ENCODE results near the gene OBSCN. TPM values are rescaled to one million over a fixed set of nuclear protein-coding genes. Genes with fewer than 3 reads are reported as not detected.

The OBSCN gene
- total and polyA plus RNA-seq, 2 of the 13 experiments (the other 11 are each of a cell fraction or from before 2014, with no cell fraction given): 0.20 TPM

DNA sequence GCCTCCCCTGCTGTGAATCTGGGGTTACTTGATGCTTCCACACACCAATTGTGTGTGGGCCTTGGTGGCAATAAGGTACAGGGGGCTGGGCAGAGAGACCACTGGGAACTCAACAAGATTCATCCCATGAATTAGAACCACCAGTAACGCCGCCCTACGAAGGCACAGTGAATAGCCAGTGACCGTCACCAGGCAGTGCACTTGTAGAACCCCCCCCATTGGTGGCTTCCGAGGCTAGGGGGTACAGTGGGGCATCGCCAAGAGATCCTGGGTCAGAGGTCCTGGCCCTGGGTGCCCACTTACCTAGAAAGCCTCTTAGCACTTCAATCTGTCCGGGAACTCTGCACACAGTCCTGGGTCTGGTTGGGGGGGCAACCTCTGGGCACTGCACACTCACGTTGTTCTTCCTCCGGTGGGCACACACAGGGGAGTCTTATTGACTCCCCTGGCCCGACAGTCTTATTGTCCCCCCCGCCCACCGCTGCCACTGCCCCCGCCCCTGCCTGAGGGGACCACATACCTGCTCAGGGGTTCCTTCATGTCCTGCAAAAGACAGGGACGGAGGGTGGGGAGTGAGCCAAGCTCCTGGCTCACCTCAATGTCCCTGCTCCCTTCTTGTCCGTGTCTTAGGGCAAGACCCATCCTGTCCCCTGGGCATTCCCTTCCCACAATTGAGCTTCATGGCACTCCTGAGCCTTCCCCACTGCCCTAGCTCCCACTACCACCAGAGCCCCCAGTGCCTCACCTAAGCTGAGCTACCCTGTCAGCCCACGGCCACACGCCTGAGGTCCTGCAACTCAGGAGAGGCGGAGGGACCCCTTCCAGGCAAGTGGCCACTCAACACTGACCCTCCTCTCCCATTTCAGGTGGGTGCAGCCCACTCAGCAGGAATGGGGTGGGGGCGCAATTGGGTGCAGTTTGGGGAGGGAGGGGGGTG is 201.3 kb downstream of the OBSCN start:
- no TSS peak for BruUV-seq (replicated peaks)
- 98% methylated on average over 14 of the region's 19 CpGs for WGBS (ENCODE audit: low lambda C conversion rate)
- Histone ChIP-seq H3K9me3 (ENCODE audit: low read length) (no peaks in the 10 kb centered on the region), H4K20me1 (ENCODE audit: insufficient read depth, low read length) (peaks cover 15% of the 10 kb centered on the region), H3K9ac (ENCODE audit: insufficient read depth, low read depth, low read length) (no peak overlapping the region), H3K27me3 (ENCODE audit: control insufficient read depth in 1 of 2, insufficient read depth in 2 of 2, low read length in 2 of 2) (no peaks in the 10 kb centered on the region; a peak in 1 of 5 replicates), H2AFZ (ENCODE audit: low read length) (no peak overlapping the region), H3K4me1 (ENCODE audit: insufficient read depth, low read length) (peaks cover 53% of the 10 kb centered on the region), H3K36me3 (replicated peaks in 1 of 2; ENCODE audit: control insufficient read depth in 1 of 2, insufficient read depth in 2 of 2, low read length in 2 of 2) (no peaks in the 10 kb centered on the region), H3K27ac (ENCODE audit: extremely low read length, insufficient read depth, low read length) (no peak overlapping the region), H3K4me3 (replicated peaks in 1 of 3; ENCODE audit: insufficient read depth in 1 of 3, low read depth in 2 of 3, low read length in 3 of 3) (no peak overlapping the region), H3K79me2 (ENCODE audit: insufficient read depth, low read length) (peaks cover 21% of the 10 kb centered on the region), H3K4me2 (ENCODE audit: low read depth, low read length) (no peak overlapping the region)
- FAIRE-seq (no peak), ATAC-seq (no peak), DNase-seq (ENCODE audit: low spot score) (no peak)
- TF ChIP-seq ZNF501 (CRISPR knock-in tag; IDR thresholded peaks at IDR 0.05): no peak
- no peak for TF ChIP-seq SALL2 (CRISPR knock-in tag; IDR thresholded peaks at IDR 0.05)
- TF ChIP-seq ZNF761 (CRISPR knock-in tag; conservative IDR thresholded peaks at IDR 0.05): no peak
- TF ChIP-seq GZF1 (CRISPR knock-in tag; IDR thresholded peaks at IDR 0.05): no peak
- POLR2A ChIA-PET: no interaction called here
- CTCF ChIA-PET (ENCODE audit: low intra/inter-chr PET ratio, low total read pairs): no interaction called here
- intact Hi-C loops (cut with micrococcal nuclease; ENCODE audit: unreplicated experiment): loop anchor here (5.0 kb wide), 1 partner anchor 78 kb away; the partner anchor contains the start of gene RNF187
- in situ Hi-C loops (cut with HindIII; ENCODE audit: extremely low pct_ligation_motif_present, low pct_unique_long_range_greater_than_20kb): no loop called here

DNA sequence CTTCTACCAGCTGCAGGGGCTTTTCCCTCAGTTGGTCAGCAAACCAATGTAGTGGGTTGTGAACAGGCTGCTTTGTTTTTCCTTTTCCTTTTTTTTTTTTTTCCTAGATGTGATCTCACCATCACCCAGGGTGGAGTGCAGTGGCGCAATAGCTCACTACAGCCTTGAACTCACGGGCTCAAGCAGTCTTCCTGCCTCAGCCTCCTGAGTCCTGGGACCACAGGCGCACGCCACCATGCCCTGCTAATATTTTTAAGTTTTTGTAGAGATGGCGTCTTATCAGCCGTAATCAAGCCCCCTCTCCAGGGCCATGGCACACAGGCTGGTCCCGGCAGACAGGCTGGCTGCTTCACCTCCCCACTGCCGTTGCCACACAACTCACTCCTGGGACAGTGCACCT is 202.2 kb downstream of the OBSCN start:
- Histone ChIP-seq H2AFZ (ENCODE audit: low read length) (no peak overlapping the region), H3K9ac (ENCODE audit: insufficient read depth, low read depth, low read length) (no peak overlapping the region), H4K20me1 (ENCODE audit: insufficient read depth, low read length) (peaks cover 6% of the 10 kb centered on the region; the same call in 1 of the 2 replicates), H3K4me2 (ENCODE audit: low read depth, low read length) (no peak overlapping the region), H3K27me3 (ENCODE audit: control insufficient read depth in 1 of 2, insufficient read depth in 2 of 2, low read length in 2 of 2) (no peaks in the 10 kb centered on the region; a peak in 1 of 5 replicates), H3K79me2 (ENCODE audit: insufficient read depth, low read length) (peaks cover 12% of the 10 kb centered on the region), H3K4me3 (replicated peaks in 1 of 3; ENCODE audit: insufficient read depth in 1 of 3, low read depth in 2 of 3, low read length in 3 of 3) (no peak overlapping the region), H3K36me3 (replicated peaks in 1 of 2; ENCODE audit: control insufficient read depth in 1 of 2, insufficient read depth in 2 of 2, low read length in 2 of 2) (no peaks in the 10 kb centered on the region), H3K9me3 (ENCODE audit: low read length) (no peaks in the 10 kb centered on the region), H3K4me1 (ENCODE audit: insufficient read depth, low read length) (peaks cover 45% of the 10 kb centered on the region), H3K27ac (ENCODE audit: extremely low read length, insufficient read depth, low read length) (no peak overlapping the region)
- intact Hi-C loops (cut with micrococcal nuclease; ENCODE audit: unreplicated experiment): no loop called here
- CTCF ChIA-PET (ENCODE audit: low intra/inter-chr PET ratio, low total read pairs): no interaction called here
- BruUV-seq (replicated peaks): no TSS peak
- 74% methylated on average over 7 of the region's 8 CpGs for whole genome bisulfite sequencing (ENCODE audit: low lambda C conversion rate)
- FAIRE-seq (no peak), ATAC-seq (no peak), DNase-seq (ENCODE audit: low spot score) (peak; percentile 21)
- POLR2A ChIA-PET: no interaction called here
- in situ Hi-C loops (cut with HindIII; ENCODE audit: extremely low pct_ligation_motif_present, low pct_unique_long_range_greater_than_20kb): no loop called here
- TF ChIP-seq TBL1XR1 (IDR thresholded peaks at IDR 0.05; ENCODE audit: borderline replicate concordance, low read length, partially characterized antibody) (no peak), NFIB (CRISPR knock-in tag; IDR thresholded peaks at IDR 0.05; ENCODE audit: borderline replicate concordance) (no peak), TARDBP (CRISPR knock-in tag; IDR thresholded peaks at IDR 0.05) (no peak), HBP1 (CRISPR knock-in tag; IDR thresholded peaks at IDR 0.05; ENCODE audit: low read depth) (no peak), ZFP90 (CRISPR knock-in tag; IDR thresholded peaks at IDR 0.05; ENCODE audit: borderline replicate concordance) (no peak), HNRNPH1 (optimal IDR thresholded peaks at IDR 0.05; ENCODE audit: low read depth, low read length) (no peak), CBX2 (IDR thresholded peaks at IDR 0.05; ENCODE audit: low read depth, low read length) (no peak), CBX2 (CRISPR knock-in tag; IDR thresholded peaks at IDR 0.05; ENCODE audit: low read depth) (no peak)
- TF ChIP-seq, protein P1, sequence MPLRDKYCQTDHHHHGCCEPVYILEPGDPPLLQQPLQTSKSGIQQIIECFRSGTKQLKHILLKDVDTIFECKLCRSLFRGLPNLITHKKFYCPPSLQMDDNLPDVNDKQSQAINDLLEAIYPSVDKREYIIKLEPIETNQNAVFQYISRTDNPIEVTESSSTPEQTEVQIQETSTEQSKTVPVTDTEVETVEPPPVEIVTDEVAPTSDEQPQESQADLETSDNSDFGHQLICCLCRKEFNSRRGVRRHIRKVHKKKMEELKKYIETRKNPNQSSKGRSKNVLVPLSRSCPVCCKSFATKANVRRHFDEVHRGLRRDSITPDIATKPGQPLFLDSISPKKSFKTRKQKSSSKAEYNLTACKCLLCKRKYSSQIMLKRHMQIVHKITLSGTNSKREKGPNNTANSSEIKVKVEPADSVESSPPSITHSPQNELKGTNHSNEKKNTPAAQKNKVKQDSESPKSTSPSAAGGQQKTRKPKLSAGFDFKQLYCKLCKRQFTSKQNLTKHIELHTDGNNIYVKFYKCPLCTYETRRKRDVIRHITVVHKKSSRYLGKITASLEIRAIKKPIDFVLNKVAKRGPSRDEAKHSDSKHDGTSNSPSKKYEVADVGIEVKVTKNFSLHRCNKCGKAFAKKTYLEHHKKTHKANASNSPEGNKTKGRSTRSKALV (CRISPR knock-in tag; IDR thresholded peaks at IDR 0.05): no peak
